ENCODE results near the gene MAP3K21.

MAP3K21 gene

DNA sequence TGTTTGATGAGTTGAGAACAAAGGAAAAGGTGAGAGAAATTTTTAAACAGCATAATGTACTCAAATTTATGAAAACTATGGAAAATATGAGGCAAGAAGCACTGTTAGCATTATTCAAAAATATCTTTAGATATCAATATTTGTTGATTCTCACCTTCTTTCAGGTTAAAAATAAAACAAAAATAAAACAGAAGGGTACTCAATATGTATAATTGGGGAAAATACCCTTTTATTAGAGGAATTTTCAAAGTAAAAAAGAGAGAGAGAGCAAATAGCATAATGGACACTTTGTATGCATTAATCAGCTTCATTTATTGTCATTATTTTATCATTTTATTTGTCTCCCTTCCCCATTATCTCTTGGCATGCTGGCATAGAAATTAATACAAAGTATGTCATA, 27.5 kb downstream of the MAP3K21 start:
- no peak for DNase-seq
- intact Hi-C loops (cut with DNase I): no loop called here

- intact Hi-C loops (cut with DNase I): no loop called here
- DNase-seq: no peak
Observed at GRCh38 chr1:233355841-233356704, 28.5 kb downstream of the MAP3K21 start.

GRCh38 chr1:233356705-233356987, 29.1 kb downstream of the MAP3K21 start:
- DNase-seq: no peak
- intact Hi-C loops (cut with DNase I): no loop called here

GRCh38 chr1:233357595-233358397, 30.3 kb downstream of the MAP3K21 start:
- intact Hi-C loops (cut with DNase I): no loop called here
- no peak for DNase-seq

GRCh38 chr1:233359431-233359830, 31.9 kb downstream of the MAP3K21 start:
- no peak for DNase-seq
- intact Hi-C loops (cut with DNase I): no loop called here

- DNase-seq: no peak
- intact Hi-C loops (cut with DNase I): no loop called here
Observed at GRCh38 chr1:233359905-233360304, 32.4 kb downstream of the MAP3K21 start.

- intact Hi-C loops (cut with DNase I): no loop called here
- DNase-seq: no peak
Observed at GRCh38 chr1:233360525-233361102, 33.1 kb downstream of the MAP3K21 start.

GRCh38 chr1:233361876-233362275, 34.4 kb downstream of the MAP3K21 start:
- intact Hi-C loops (cut with DNase I): no loop called here
- DNase-seq: no peak

- DNase-seq: no peak
- intact Hi-C loops (cut with DNase I): no loop called here
Observed at GRCh38 chr1:233362743-233363142, 35.2 kb downstream of the MAP3K21 start.

GRCh38 chr1:233364026-233364425, 36.5 kb downstream of the MAP3K21 start:
- DNase-seq: no peak
- intact Hi-C loops (cut with DNase I): no loop called here

GRCh38 chr1:233364695-233365539, 37.4 kb downstream of the MAP3K21 start:
- intact Hi-C loops (cut with DNase I): no loop called here

GRCh38 chr1:233366575-233366974, 39.1 kb downstream of the MAP3K21 start:
- intact Hi-C loops (cut with DNase I): no loop called here
- DNase-seq: no peak

More at GRCh38 chr1:233364695-233365539, 37.4 kb downstream of the MAP3K21 start:
- peak in 1 of 42 donors; percentile 20 for DNase-seq

GRCh38 chr1:233367057-233367803, 39.7 kb downstream of the MAP3K21 start:
- DNase-seq: no peak

GRCh38 chr1:233368106-233368788, 40.7 kb downstream of the MAP3K21 start:
- intact Hi-C loops (cut with DNase I): no loop called here
- no peak for DNase-seq

More at GRCh38 chr1:233367057-233367803, 39.7 kb downstream of the MAP3K21 start:
- intact Hi-C loops (cut with DNase I): no loop called here

- DNase-seq: no peak
- intact Hi-C loops (cut with DNase I): no loop called here
Observed at GRCh38 chr1:233368789-233369130, 41.2 kb downstream of the MAP3K21 start.

DNA sequence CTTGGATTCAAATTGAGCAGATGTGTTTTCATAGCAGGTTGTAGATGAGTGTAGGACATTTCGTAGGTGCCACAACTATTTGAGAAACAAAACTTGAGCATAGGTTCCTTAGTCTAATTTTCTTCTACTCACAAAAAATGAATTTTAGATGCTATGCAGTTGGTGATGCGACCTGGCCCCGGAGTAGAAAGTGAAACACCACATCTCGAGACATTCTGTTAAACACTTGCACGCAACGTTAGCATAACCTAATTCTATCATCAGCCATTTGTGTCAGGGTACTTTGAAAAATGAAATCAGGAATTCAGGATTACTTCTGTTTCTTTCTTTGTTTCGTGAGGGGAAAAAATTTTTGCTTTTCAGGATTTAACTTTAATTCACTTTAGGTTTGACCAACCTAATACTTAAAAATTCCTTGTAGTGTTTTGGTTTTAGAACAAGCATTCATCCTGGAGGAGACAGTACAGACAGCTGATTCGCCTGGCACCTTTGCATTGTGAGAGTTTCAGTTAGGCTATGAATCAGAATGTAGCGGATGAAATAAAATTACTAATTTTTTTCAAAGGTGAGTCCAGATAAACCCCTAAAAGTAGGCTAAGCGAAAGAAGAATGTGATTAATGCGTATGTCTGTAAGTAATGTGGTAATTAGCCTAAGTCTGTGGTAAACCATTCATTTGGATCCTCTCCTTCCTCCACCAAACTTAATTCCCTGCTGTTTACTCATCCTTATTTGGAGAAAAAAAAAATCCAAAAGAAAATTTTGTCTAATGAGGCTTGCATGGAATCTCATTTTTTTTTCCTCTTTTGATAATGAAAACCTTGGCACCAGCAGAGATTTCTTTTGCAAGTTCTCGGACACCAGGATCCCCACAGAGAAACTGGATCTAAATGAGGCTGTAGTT, 44.9 kb downstream of the MAP3K21 start:
- intact Hi-C loops (cut with DNase I): no loop called here
- no peak for DNase-seq

DNA sequence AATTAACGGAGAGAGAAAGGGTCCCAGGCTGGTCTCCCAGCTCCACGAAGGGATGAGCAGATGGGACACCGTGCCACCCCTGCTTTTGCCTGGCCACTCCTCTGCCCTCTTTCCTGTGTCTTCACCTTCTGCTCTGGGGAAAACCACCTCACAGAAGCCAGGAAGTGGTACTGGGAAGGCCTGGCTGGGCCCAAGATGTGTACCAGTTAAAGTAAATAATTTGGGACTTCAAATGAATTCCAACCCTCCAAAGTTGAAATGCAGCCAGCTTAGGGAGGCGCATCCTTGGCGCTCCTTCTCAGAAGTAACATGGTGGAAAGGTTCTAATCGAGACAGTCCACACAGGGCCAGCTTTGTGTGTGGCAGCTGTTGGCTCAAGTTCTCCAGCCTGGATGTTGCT, 45.7 kb downstream of the MAP3K21 start:
- intact Hi-C loops (cut with DNase I): no loop called here
- no peak for DNase-seq

All from head of caudate nucleus (tissue), 42 donors.